WTC11 (cell line): ENCODE measurements around the gene TMEM50B. TPM values are rescaled to one million over a fixed set of nuclear protein-coding genes. Genes with fewer than 3 reads are reported as not detected.
A peak's percentile ranks its signal among the peaks of the same experiment; 100 is the strongest.

Source experiments
- ATAC-seq: fragments of 200-7000 bp; cut with Tn5 transposase; 2 replicates; pipeline ENCODE4 v1.10.0; 2021; ENCODE audit warnings: mild to moderate bottlenecking, moderate library complexity
- CTCF ChIA-PET: fragments of 300-600 bp; sonication (Branson Sonifier 250); formaldehyde crosslinking; loops from one replicate; lab custom pipeline; 2021; ENCODE audit warnings: antibody characterized with exemption; lab: Charles Lee
- POLR2A ChIA-PET: fragments of 350-600 bp; sonication (Branson Sonifier 250); formaldehyde crosslinking; loops from one replicate; lab custom pipeline; 2021; ENCODE audit warnings: antibody characterized with exemption; lab: Charles Lee
- DNase-seq: peaks from one replicate; pipeline ENCODE4 v3.0.0; 2021; ENCODE audit warnings: low spot score
- H3K27ac Mint-ChIP-seq: 2 replicates; pipeline ENCODE4 v1.8.0; 2021; ENCODE audit warnings: mixed read lengths
- H3K27me3 Mint-ChIP-seq: 2 replicates; pipeline ENCODE4 v1.8.0; 2021; ENCODE audit warnings: low read depth, mild to moderate bottlenecking, moderate library complexity, mixed read lengths
- H3K36me3 Mint-ChIP-seq: 2 replicates; pipeline ENCODE4 v1.8.0; 2021; ENCODE audit warnings: mixed read lengths
- H3K4me1 Mint-ChIP-seq: 2 replicates; pipeline ENCODE4 v1.8.0; 2022; ENCODE audit warnings: mixed read lengths
- H3K4me3 Mint-ChIP-seq: 2 replicates; pipeline ENCODE4 v1.8.0; 2021; ENCODE audit warnings: mild to moderate bottlenecking, moderate library complexity, mixed read lengths
- H3K9me3 Mint-ChIP-seq: 2 replicates; pipeline ENCODE4 v1.8.0; 2021; ENCODE audit warnings: mixed read lengths
- CDX4 ChIP-seq: fragments of 250-450 bp; sonication (Bioruptor Pico); IDR thresholded peaks from 2 replicates; pipeline ENCODE4 v1.9.0; 2021; ENCODE audit warnings: moderate library complexity, mild to moderate bottlenecking, inconsistent platforms, borderline replicate concordance
- ELF4 ChIP-seq: sonication (generic); formaldehyde crosslinking; IDR thresholded peaks from 2 replicates; pipeline ENCODE4 v1.8.1; 2022; ENCODE audit warnings: low read depth, mild to moderate bottlenecking, moderate library complexity, missing genetic modification reagents
- KAT7 ChIP-seq: sonication (generic); formaldehyde crosslinking; IDR thresholded peaks from 2 replicates; pipeline ENCODE4 v1.8.1; 2023; ENCODE audit warnings: missing genetic modification reagents, mild to moderate bottlenecking, borderline replicate concordance
- MAX ChIP-seq: sonication (generic); formaldehyde crosslinking; IDR thresholded peaks from 2 replicates; pipeline ENCODE4 v1.8.0; 2022; ENCODE audit warnings: mild to moderate bottlenecking, missing genetic modification reagents
- MYBL2 ChIP-seq: sonication (generic); formaldehyde crosslinking; IDR thresholded peaks from 2 replicates; pipeline ENCODE4 v1.8.1; 2023; ENCODE audit warnings: mild to moderate bottlenecking, moderate library complexity, missing genetic modification reagents
- NFYB ChIP-seq: sonication (generic); formaldehyde crosslinking; conservative IDR thresholded peaks from 2 replicates; pipeline ENCODE4 v1.8.0; 2022; ENCODE audit warnings: low read depth, missing genetic modification reagents
- PRRX2 ChIP-seq: fragments of 250-450 bp; sonication (Bioruptor Pico); IDR thresholded peaks from 2 replicates; pipeline ENCODE4 v1.8.0; 2021; ENCODE audit warnings: mild to moderate bottlenecking
- SP1 ChIP-seq: sonication (generic); formaldehyde crosslinking; conservative IDR thresholded peaks from 2 replicates; pipeline ENCODE4 v1.8.1; 2022; ENCODE audit warnings: missing genetic modification reagents
- STAT6 ChIP-seq: sonication (generic); formaldehyde crosslinking; conservative IDR thresholded peaks from 2 replicates; pipeline ENCODE4 v1.8.1; 2023; ENCODE audit warnings: mild to moderate bottlenecking, low read depth, missing genetic modification reagents, moderate library complexity
- TEAD4 ChIP-seq: sonication (generic); formaldehyde crosslinking; IDR thresholded peaks from 2 replicates; pipeline ENCODE4 v1.8.0; 2022; ENCODE audit warnings: mild to moderate bottlenecking, missing genetic modification reagents
- ZBTB21 ChIP-seq: sonication (generic); formaldehyde crosslinking; IDR thresholded peaks from 2 replicates; pipeline ENCODE4 v1.8.1; 2023; ENCODE audit warnings: mild to moderate bottlenecking, missing genetic modification reagents, borderline replicate concordance
- ZNF281 ChIP-seq: sonication (generic); formaldehyde crosslinking; IDR thresholded peaks from 2 replicates; pipeline ENCODE4 v1.8.0; 2023; ENCODE audit warnings: mild to moderate bottlenecking, missing genetic modification reagents
- ZNF396 ChIP-seq: fragments of 250-450 bp; sonication (Bioruptor Pico); IDR thresholded peaks from 2 replicates; pipeline ENCODE4 v1.8.0; 2021; ENCODE audit warnings: mild to moderate bottlenecking, moderate library complexity, borderline replicate concordance
- ZNF416 ChIP-seq: fragments of 250-450 bp; sonication (Bioruptor Pico); IDR thresholded peaks from 2 replicates; pipeline ENCODE4 v1.9.0; 2021; ENCODE audit warnings: mild to moderate bottlenecking, inconsistent platforms
- ZNF425 ChIP-seq: fragments of 250-450 bp; sonication (Bioruptor Pico); conservative IDR thresholded peaks from 2 replicates; pipeline ENCODE4 v1.9.0; 2021; ENCODE audit warnings: mild to moderate bottlenecking
- total RNA-seq: library from RNA; stranded (reverse); gene quantifications from 3 replicates; pipeline ENCODE4 v1.2.3, GENCODE V29; 2021
- TF ChIP-seq, protein P1 (sequence below): fragments of 250-450 bp; sonication (Bioruptor Pico); IDR thresholded peaks from 2 replicates; pipeline ENCODE4 v1.9.0; 2021; ENCODE audit warnings: mild to moderate bottlenecking
- TF ChIP-seq, protein P2 (sequence below): sonication (generic); formaldehyde crosslinking; IDR thresholded peaks from 2 replicates; pipeline ENCODE4 v1.8.1; 2022; ENCODE audit warnings: mild to moderate bottlenecking, missing genetic modification reagents, moderate library complexity, borderline replicate concordance

Gene TMEM50B
- total RNA-seq, 1 experiment from 2014 or later, result 25.4 TPM

DNA sequence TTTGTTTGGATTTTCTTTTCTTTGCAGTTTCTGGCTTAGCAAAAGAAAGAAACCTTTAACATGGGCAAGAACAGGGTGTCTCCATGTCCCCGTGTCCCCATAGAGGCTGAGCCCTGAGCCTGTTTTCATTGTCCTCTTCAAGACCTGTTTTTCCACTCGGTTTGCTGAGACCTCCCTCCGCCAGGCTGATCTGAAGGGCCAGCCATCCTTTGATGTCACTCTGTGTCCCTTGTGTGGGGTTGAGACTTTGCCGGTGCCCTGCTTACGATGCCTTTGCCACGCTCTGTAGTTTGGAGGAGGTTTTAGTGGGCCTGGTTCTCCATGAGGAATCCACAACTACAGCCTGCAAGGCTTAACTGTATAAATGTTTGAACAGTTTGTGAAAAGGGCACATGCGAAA, 52.7 kb downstream of the TMEM50B start:
- DNase-seq (no peak), ATAC-seq (no peak)
- Mint-ChIP-seq H3K27ac (peak overlapping the region; percentile 37; the same call in 1 of the 2 replicates), H3K4me1 (no peaks in the 10 kb centered on the region), H3K4me3 (no peak overlapping the region), H3K9me3 (no peaks in the 10 kb centered on the region), H3K27me3 (no peaks in the 10 kb centered on the region), H3K36me3 (peaks cover 43% of the 10 kb centered on the region)
- CTCF ChIA-PET, result interaction anchor here (1.0 kb wide), 1 partner anchor 227 kb away, joined by 6 read pairs; no protein-coding TSS in a partner anchor
- POLR2A ChIA-PET, result interaction anchor here (0.6 to 0.7 kb wide), 2 partner anchors 166 to 198 kb away, joined by 3 to 11 read pairs; no protein-coding TSS in a partner anchor
- TF ChIP-seq TEAD4 (CRISPR knock-in tag) (no peak), MYBL2 (CRISPR knock-in tag) (no peak), CDX4 (no peak), STAT6 (CRISPR knock-in tag) (no peak), KAT7 (no peak), PRRX2 (CRISPR knock-in tag) (no peak), ZNF396 (no peak), MAX (no peak), ZNF281 (CRISPR knock-in tag) (no peak)
- TF ChIP-seq, protein P1, sequence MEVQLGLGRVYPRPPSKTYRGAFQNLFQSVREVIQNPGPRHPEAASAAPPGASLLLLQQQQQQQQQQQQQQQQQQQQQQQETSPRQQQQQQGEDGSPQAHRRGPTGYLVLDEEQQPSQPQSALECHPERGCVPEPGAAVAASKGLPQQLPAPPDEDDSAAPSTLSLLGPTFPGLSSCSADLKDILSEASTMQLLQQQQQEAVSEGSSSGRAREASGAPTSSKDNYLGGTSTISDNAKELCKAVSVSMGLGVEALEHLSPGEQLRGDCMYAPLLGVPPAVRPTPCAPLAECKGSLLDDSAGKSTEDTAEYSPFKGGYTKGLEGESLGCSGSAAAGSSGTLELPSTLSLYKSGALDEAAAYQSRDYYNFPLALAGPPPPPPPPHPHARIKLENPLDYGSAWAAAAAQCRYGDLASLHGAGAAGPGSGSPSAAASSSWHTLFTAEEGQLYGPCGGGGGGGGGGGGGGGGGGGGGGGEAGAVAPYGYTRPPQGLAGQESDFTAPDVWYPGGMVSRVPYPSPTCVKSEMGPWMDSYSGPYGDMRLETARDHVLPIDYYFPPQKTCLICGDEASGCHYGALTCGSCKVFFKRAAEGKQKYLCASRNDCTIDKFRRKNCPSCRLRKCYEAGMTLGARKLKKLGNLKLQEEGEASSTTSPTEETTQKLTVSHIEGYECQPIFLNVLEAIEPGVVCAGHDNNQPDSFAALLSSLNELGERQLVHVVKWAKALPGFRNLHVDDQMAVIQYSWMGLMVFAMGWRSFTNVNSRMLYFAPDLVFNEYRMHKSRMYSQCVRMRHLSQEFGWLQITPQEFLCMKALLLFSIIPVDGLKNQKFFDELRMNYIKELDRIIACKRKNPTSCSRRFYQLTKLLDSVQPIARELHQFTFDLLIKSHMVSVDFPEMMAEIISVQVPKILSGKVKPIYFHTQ (CRISPR knock-in tag), result no peak
- TF ChIP-seq, protein P2, sequence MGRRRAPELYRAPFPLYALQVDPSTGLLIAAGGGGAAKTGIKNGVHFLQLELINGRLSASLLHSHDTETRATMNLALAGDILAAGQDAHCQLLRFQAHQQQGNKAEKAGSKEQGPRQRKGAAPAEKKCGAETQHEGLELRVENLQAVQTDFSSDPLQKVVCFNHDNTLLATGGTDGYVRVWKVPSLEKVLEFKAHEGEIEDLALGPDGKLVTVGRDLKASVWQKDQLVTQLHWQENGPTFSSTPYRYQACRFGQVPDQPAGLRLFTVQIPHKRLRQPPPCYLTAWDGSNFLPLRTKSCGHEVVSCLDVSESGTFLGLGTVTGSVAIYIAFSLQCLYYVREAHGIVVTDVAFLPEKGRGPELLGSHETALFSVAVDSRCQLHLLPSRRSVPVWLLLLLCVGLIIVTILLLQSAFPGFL (CRISPR knock-in tag), result no peak

DNA sequence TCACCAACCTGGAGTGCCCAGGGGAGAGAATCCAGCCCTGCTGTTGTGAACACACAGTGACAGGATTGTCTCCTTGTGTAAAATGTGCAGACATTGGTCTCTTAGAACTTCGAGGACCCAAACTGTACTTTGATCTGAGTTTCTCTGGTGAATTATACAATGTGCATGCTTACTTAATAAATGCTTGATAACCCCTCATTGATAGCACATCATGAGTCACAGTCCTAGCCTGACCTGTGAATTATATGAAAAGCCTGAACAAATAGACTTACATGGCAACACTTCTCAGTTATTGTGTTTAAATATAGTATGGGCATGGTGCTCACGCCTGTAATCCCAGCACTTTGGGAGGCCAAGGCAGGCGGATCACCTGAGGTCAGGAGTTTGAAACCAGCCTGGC, 53.9 kb downstream of the TMEM50B start:
- Mint-ChIP-seq H3K27ac (no peak overlapping the region), H3K4me3 (no peak overlapping the region), H3K27me3 (no peaks in the 10 kb centered on the region), H3K9me3 (no peaks in the 10 kb centered on the region), H3K4me1 (no peaks in the 10 kb centered on the region), H3K36me3 (peaks cover 46% of the 10 kb centered on the region)
- ChIA-PET POLR2A (no interaction called here), CTCF (no interaction called here)
- DNase-seq, result no peak
- ATAC-seq, result no peak
- TF ChIP-seq ZNF416 (CRISPR knock-in tag) (no peak), SP1 (no peak), NFYB (CRISPR knock-in tag) (no peak), ZNF425 (no peak), PRRX2 (CRISPR knock-in tag) (no peak), ZNF281 (CRISPR knock-in tag) (no peak), ZBTB21 (CRISPR knock-in tag) (no peak), ELF4 (CRISPR knock-in tag) (no peak)
